ENCODE data around the gene MEIKIN.

The MEIKIN gene

DNA sequence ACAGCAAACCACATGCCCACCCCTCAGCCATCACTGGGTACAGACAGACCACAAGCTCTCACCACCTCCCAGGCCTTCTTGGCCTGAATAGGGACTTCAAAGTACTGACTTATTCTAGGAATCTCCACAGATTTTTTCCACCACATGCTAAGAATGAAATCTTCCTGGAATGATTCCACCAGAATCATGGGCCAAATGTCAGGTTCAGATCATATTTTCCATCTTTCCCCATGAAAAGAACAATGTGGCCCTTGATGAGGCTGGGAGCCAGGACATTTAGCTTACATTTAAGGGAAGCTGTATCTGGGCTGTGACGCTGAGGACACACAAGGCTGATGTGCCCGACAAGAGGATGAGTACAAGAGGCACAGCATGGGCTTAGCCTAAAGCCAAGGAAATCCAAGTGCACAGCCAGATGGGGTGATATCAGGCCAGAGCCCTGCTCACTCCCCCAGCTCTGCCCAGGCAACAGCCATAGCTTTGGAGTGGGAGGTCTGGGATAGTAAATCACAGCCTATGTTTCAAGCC, 37.8 kb upstream of the MEIKIN start:
- TF ChIP-seq CREB1 (IDR thresholded peaks at IDR 0.05; ENCODE audit: low read depth) (no peak), MAX (IDR thresholded peaks at IDR 0.05) (no peak), TAF1 (IDR thresholded peaks at IDR 0.05; ENCODE audit: low read depth) (no peak), FOXM1 (IDR thresholded peaks at IDR 0.05; ENCODE audit: borderline replicate concordance, low read depth) (no peak), TCF12 (IDR thresholded peaks at IDR 0.05; ENCODE audit: low read depth) (no peak), ZBTB7A (IDR thresholded peaks at IDR 0.05; ENCODE audit: low read depth) (no peak), USF1 (IDR thresholded peaks at IDR 0.05) (no peak), RAD21 (IDR thresholded peaks at IDR 0.05; ENCODE audit: low read depth) (no peak), EGR1 (IDR thresholded peaks at IDR 0.05) (no peak), YY1 (IDR thresholded peaks at IDR 0.05; ENCODE audit: low read depth) (no peak), CEBPB (IDR thresholded peaks at IDR 0.05) (no peak), NFIC (IDR thresholded peaks at IDR 0.05) (no peak), EP300 (IDR thresholded peaks at IDR 0.05; ENCODE audit: borderline replicate concordance) (no peak), TEAD4 (IDR thresholded peaks at IDR 0.05) (no peak)
- TF ChIP-seq, protein P1, sequence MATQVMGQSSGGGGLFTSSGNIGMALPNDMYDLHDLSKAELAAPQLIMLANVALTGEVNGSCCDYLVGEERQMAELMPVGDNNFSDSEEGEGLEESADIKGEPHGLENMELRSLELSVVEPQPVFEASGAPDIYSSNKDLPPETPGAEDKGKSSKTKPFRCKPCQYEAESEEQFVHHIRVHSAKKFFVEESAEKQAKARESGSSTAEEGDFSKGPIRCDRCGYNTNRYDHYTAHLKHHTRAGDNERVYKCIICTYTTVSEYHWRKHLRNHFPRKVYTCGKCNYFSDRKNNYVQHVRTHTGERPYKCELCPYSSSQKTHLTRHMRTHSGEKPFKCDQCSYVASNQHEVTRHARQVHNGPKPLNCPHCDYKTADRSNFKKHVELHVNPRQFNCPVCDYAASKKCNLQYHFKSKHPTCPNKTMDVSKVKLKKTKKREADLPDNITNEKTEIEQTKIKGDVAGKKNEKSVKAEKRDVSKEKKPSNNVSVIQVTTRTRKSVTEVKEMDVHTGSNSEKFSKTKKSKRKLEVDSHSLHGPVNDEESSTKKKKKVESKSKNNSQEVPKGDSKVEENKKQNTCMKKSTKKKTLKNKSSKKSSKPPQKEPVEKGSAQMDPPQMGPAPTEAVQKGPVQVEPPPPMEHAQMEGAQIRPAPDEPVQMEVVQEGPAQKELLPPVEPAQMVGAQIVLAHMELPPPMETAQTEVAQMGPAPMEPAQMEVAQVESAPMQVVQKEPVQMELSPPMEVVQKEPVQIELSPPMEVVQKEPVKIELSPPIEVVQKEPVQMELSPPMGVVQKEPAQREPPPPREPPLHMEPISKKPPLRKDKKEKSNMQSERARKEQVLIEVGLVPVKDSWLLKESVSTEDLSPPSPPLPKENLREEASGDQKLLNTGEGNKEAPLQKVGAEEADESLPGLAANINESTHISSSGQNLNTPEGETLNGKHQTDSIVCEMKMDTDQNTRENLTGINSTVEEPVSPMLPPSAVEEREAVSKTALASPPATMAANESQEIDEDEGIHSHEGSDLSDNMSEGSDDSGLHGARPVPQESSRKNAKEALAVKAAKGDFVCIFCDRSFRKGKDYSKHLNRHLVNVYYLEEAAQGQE (IDR thresholded peaks at IDR 0.05; ENCODE audit: low read depth), result no peak

- TF ChIP-seq EGR1 (IDR thresholded peaks at IDR 0.05) (no peak), TAF1 (IDR thresholded peaks at IDR 0.05; ENCODE audit: low read depth) (no peak)
Measured at GRCh38 chr5:131981516-131981915, 36.1 kb upstream of the MEIKIN start.

GRCh38 chr5:131980696-131981095, 35.2 kb upstream of the MEIKIN start:
- TF ChIP-seq USF1 (IDR thresholded peaks at IDR 0.05) (no peak), TAF1 (IDR thresholded peaks at IDR 0.05; ENCODE audit: low read depth) (no peak), ZBTB7A (IDR thresholded peaks at IDR 0.05; ENCODE audit: low read depth) (no peak), TCF12 (IDR thresholded peaks at IDR 0.05; ENCODE audit: low read depth) (no peak), FOXM1 (IDR thresholded peaks at IDR 0.05; ENCODE audit: borderline replicate concordance, low read depth) (no peak), RAD21 (IDR thresholded peaks at IDR 0.05; ENCODE audit: low read depth) (no peak), CREB1 (IDR thresholded peaks at IDR 0.05; ENCODE audit: low read depth) (no peak), EGR1 (IDR thresholded peaks at IDR 0.05) (no peak), CEBPB (IDR thresholded peaks at IDR 0.05) (no peak), NFIC (IDR thresholded peaks at IDR 0.05) (no peak), YY1 (IDR thresholded peaks at IDR 0.05; ENCODE audit: low read depth) (no peak), MAX (IDR thresholded peaks at IDR 0.05) (no peak), TEAD4 (IDR thresholded peaks at IDR 0.05) (no peak), EP300 (IDR thresholded peaks at IDR 0.05; ENCODE audit: borderline replicate concordance) (no peak)
- TF ChIP-seq, protein P1 (IDR thresholded peaks at IDR 0.05; ENCODE audit: low read depth), result no peak

DNA sequence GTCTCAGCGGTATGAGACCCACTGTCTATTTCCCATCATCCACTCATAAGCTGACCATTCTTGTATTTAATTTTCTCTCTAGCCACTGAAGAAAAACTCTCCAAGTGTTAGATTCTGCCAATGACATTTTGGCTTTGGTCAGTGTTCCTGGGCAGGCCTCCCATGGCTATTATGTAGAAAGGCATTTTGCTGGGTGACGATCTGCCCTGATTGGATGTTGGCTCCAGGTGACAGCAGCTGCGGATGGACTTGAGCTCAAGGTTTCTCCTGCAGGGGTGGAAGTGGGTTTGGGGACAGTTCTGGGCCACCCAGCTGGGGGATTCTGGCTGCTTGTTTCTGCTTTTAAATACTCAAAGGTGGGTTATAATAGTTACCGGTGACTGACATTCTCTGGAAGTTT, 34.4 kb upstream of the MEIKIN start:
- no peak for TF ChIP-seq MAX (IDR thresholded peaks at IDR 0.05)

- TF ChIP-seq CREB1 (IDR thresholded peaks at IDR 0.05; ENCODE audit: low read depth) (no peak), RAD21 (IDR thresholded peaks at IDR 0.05; ENCODE audit: low read depth) (no peak), YY1 (IDR thresholded peaks at IDR 0.05; ENCODE audit: low read depth) (no peak)
Measured at GRCh38 chr5:131977212-131977604, 31.7 kb upstream of the MEIKIN start.

GRCh38 chr5:131976414-131977211, 31.1 kb upstream of the MEIKIN start:
- TF ChIP-seq TEAD4 (IDR thresholded peaks at IDR 0.05) (no peak), USF1 (IDR thresholded peaks at IDR 0.05) (no peak), NFIC (IDR thresholded peaks at IDR 0.05) (no peak), EP300 (IDR thresholded peaks at IDR 0.05; ENCODE audit: borderline replicate concordance) (no peak), FOXM1 (IDR thresholded peaks at IDR 0.05; ENCODE audit: borderline replicate concordance, low read depth) (no peak), ZBTB7A (IDR thresholded peaks at IDR 0.05; ENCODE audit: low read depth) (no peak), YY1 (IDR thresholded peaks at IDR 0.05; ENCODE audit: low read depth) (no peak), EGR1 (IDR thresholded peaks at IDR 0.05) (no peak), TCF12 (IDR thresholded peaks at IDR 0.05; ENCODE audit: low read depth) (no peak), CREB1 (IDR thresholded peaks at IDR 0.05; ENCODE audit: low read depth) (no peak), RAD21 (IDR thresholded peaks at IDR 0.05; ENCODE audit: low read depth) (no peak), MAX (IDR thresholded peaks at IDR 0.05) (no peak), TAF1 (IDR thresholded peaks at IDR 0.05; ENCODE audit: low read depth) (no peak), CEBPB (IDR thresholded peaks at IDR 0.05) (no peak)
- TF ChIP-seq, protein P1 (IDR thresholded peaks at IDR 0.05; ENCODE audit: low read depth), result no peak

Measured in Ishikawa (cell line).